HFF-Myc (cell line): Measurements from ENCODE around the gene NCK2.

ENCODE experiments used
- DNase-seq: peaks from one replicate; pipeline ENCODE4 v3.0.0-alpha.2; 2011; ENCODE audit warnings: low read depth; ENCODE audit errors: extremely low read depth
- H3K4me3 ChIP-seq: replicated peaks from 2 replicates; pipeline ENCODE4 v1.5.1; 2011; ENCODE audit warnings: low read depth, mild to moderate bottlenecking, control low read depth, low read length
- TF ChIP-seq, protein P1 (sequence below): IDR thresholded peaks from 2 replicates; pipeline ENCODE4 v1.5.1; 2012; ENCODE audit warnings: mild to moderate bottlenecking, low read depth, low read length, control low read depth; ENCODE audit errors: missing control alignments

The NCK2 gene

DNA sequence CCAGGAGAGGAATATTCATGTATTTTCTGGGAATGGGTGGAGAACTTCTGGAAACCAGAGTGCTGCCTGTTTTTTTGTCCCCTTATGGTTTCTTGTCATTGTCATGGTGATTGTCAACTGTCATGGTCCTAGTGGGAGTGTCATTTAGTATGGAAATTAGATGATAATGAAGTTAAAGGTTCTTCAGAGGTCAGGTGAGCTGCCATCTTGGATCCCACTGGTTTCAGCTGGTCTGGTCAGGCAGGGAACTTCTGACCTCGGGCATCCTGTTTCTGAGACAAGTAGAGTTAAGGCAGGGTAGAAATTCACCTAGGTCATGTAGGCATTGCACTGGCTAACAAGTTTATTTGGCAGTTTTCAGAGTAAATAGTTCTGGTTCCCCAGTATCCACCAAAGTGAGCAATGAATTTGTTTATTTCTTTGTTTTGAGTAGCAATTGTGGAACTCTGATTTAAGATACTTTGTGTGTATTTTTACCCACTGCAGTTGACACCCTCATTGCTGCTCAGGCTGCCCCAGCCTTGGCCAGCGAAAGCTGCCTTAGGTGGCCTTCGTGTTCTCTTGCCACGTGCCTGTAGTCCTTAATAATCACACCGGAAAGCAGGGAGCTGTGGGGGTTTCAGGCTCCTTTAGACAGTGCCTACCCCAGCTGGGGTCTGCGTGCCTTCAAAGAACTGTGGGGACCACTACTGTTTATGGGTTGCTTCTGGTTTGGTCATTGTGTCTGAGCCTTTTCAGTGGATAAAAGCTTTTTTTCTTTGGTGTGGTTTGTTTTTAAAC is 48.7 kb downstream of the NCK2 start:
- TF ChIP-seq, protein P1, sequence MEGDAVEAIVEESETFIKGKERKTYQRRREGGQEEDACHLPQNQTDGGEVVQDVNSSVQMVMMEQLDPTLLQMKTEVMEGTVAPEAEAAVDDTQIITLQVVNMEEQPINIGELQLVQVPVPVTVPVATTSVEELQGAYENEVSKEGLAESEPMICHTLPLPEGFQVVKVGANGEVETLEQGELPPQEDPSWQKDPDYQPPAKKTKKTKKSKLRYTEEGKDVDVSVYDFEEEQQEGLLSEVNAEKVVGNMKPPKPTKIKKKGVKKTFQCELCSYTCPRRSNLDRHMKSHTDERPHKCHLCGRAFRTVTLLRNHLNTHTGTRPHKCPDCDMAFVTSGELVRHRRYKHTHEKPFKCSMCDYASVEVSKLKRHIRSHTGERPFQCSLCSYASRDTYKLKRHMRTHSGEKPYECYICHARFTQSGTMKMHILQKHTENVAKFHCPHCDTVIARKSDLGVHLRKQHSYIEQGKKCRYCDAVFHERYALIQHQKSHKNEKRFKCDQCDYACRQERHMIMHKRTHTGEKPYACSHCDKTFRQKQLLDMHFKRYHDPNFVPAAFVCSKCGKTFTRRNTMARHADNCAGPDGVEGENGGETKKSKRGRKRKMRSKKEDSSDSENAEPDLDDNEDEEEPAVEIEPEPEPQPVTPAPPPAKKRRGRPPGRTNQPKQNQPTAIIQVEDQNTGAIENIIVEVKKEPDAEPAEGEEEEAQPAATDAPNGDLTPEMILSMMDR, result no peak
- H3K4me3 ChIP-seq, result no peak overlapping the region
- DNase-seq, result no peak

DNA sequence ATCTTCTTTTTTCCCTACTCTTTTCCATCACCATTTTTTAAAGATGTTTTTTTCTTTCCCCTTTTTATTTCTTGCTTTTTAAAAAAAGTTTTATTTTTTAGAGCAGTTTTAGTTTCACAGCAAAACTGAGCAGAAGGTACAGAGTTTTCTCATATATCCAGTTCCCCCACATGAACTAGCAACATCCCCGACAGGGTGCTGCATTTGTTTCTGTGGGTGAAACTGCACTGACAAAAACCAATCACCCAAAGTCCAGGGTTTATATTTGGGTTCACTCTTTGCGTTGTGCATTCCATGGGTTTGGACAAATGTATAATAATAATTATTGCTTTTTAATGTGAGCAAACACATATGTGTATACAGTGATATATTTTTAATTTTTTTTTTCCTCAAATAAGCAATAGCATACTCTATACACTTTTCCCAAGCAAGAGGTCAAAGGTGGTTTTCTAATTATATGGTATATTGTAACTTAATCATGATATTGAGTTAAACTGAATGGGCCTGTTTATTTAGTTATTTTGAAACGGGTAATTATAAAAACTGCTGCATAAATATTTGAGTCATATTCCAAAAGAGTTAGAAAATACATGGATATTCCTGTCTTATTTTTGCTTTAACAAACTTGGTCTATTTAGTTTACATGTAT is 50.3 kb downstream of the NCK2 start:
- no peak for DNase-seq
- no peak overlapping the region for H3K4me3 ChIP-seq
- TF ChIP-seq, protein P1, result no peak

DNA sequence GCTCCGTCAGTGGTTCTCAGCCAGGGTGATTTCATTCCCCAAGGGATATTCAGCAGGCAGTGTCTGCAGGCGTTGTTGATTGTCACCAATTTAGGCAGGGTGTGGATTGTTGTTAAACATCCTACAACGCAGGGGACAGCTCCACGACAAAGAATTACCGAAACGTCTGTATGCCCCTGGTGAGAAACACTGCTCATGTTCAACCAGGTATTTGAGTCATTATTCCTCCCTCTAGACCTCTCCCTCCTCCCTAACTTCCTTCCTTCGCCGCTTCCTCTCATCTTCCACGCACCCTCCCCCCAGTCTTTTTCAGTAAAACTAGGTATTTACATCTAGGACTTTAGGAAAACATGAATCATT is 50.8 kb downstream of the NCK2 start:
- TF ChIP-seq, protein P1, result no peak
- no peak overlapping the region for H3K4me3 ChIP-seq
- no peak for DNase-seq

DNA sequence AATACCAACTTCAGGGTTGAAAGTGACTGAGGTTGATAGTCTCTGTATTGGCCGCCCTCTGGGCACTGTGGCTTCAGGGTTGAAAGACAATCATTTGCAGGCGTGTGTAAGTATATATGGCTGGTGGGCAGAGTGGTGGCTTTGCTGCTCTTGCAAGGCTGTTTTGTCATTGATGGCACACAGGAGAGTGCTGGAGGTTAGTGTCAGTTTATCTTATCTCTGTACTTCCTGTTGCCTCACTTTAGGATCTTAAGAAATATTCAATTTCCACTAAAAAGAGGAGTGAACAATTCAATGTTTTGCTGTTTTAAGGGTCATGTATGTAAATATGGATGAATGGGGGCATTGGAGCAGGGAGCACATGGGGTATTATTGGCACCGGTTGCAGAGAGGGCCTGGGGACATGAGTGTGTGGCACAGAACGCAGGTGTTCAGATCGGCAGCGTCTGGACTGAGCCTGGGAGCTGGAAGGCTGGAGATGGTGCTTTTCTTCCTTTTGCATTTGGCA is 51.5 kb downstream of the NCK2 start:
- H3K4me3 ChIP-seq, result no peak overlapping the region
- DNase-seq, result no peak
- TF ChIP-seq, protein P1, result no peak

DNA sequence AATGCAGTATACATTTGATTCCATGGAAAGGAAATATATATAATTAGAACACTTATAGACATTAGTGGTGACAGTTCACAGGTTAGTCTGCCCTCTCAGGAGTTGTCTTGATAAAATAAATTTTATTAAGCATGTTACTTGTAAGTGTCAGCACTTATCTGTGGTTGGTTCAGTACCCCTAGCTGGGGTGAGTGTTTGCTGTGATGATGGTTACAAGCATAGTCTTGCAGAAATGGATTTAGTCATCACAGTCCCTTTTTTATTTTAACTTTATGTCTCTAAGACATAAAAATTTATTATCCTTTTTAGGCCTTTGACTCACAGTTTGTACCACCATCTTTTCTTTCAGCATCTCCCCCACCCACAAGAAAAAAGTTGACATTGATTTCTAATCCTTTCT is 52.1 kb downstream of the NCK2 start:
- TF ChIP-seq, protein P1, result no peak
- DNase-seq, result no peak
- no peak overlapping the region for H3K4me3 ChIP-seq

DNA sequence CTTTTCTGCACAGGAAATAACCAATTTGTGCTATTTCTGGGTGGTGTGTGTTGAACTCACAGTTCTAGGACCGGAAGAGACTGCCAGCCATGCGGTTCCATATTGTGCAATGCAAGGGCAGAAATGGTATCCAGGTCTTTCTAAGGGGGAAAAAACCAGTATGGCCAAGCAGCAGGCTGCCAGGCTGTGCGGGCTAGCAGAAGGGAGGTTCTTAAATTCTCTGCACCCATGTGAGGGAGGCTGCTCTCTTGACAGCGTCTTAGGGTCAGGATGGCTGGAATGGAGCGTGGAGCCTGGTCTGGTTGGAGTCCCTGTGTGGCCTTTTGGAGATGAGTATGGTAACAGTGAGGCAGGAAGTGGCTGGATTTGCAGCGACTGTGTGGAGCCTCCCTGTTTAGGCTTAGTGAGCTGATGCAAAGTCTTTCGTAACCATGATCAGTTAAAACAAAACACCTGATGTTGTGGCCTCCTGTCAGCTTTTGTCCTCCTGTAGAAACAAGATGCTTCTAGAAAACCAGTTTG is 52.6 kb downstream of the NCK2 start:
- H3K4me3 ChIP-seq, result no peak overlapping the region
- TF ChIP-seq, protein P1, result no peak
- no peak for DNase-seq
